Small intestine (tissue), 7 donors: ENCODE measurements around the gene PPP2R5B. TPM values are rescaled to one million over a fixed set of nuclear protein-coding genes. Genes with fewer than 3 reads are reported as not detected.

Experiments used
- DNase-seq, 2 donors: peaks; one replicate each; pipeline versions ENCODE4 v3.0.0 to v3.0.0-alpha.2; 2013
- FAIRE-seq: peaks from 2 replicates; lab custom pipeline; 2012; peaks lifted over from hg19 to GRCh38; lab: Jason Lieb, UNC
- H3K27ac ChIP-seq, 3 donors: one replicate each; pipeline ENCODE4 v1.5.1; 2013; ENCODE audit warnings: low read length in 2 of 3, mild to moderate bottlenecking in 2 of 3, control low read depth in 1 of 3, inconsistent platforms in 1 of 3, low read depth in 1 of 3, moderate library complexity in 1 of 3
- H3K27me3 ChIP-seq, 3 donors: one replicate each; pipeline ENCODE4 v1.6.1; 2013; ENCODE audit warnings: low read length in 3 of 3, inconsistent platforms in 1 of 3; ENCODE audit not compliant: control insufficient read depth in 3 of 3, insufficient read depth in 3 of 3
- H3K36me3 ChIP-seq, 3 donors: one replicate each; pipeline ENCODE4 v1.6.1; 2013; ENCODE audit warnings: low read length in 3 of 3, inconsistent platforms in 1 of 3, low read depth in 1 of 3, mild to moderate bottlenecking in 1 of 3, moderate library complexity in 1 of 3; ENCODE audit not compliant: control insufficient read depth in 3 of 3, insufficient read depth in 2 of 3
- H3K4me1 ChIP-seq, 3 donors: one replicate each; pipeline ENCODE4 v1.6.1; 2013; ENCODE audit warnings: low read length in 2 of 3, inconsistent platforms in 1 of 3, low read depth in 1 of 3, mild to moderate bottlenecking in 1 of 3, moderate library complexity in 1 of 3; ENCODE audit not compliant: control insufficient read depth in 3 of 3, insufficient read depth in 2 of 3
- H3K4me3 ChIP-seq, 3 donors: one replicate each; pipeline ENCODE4 v1.5.1; 2013; ENCODE audit warnings: low read length in 3 of 3, control low read depth in 1 of 3, inconsistent platforms in 1 of 3, low read depth in 1 of 3, mild to moderate bottlenecking in 1 of 3, moderate library complexity in 1 of 3
- H3K9me3 ChIP-seq, 2 donors: one replicate each; pipeline ENCODE4 v1.6.1; 2013; ENCODE audit warnings: low read depth in 1 of 2, low read length in 1 of 2; ENCODE audit not compliant: control insufficient read depth in 2 of 2, insufficient read depth in 1 of 2
- WGBS, 3 donors: extraction: QIAGEN DNeasy Blood & Tissue Kit; methylation state at CpG; one replicate each; pipeline ENCODE4 v1.1.7; 2013; 5-methylcytosine and 5-hydroxymethylcytosine counted together
- polyA plus RNA-seq, 4 donors: library from polyadenylated mRNA; stranded (reverse) in 3 of 4; unstranded in 1 of 4; fragments of 200-250 nt in 3 of 4; fragments of 120-200 nt in 1 of 4; gene quantifications; one replicate each; pipeline versions ENCODE4 v1.2.1 to v1.2.3, GENCODE V29; 2013
- donor health status: healthy with polysubstance abuse.
- donor health status: control.
- donor health status: control.
- donor health status: Bipolar disorder and iron deficiency.
- donor health status: healthy.

Gene PPP2R5B
- polyA plus RNA-seq, 4 donors = 8.2 to 15.9 (median 13.6) TPM

DNA sequence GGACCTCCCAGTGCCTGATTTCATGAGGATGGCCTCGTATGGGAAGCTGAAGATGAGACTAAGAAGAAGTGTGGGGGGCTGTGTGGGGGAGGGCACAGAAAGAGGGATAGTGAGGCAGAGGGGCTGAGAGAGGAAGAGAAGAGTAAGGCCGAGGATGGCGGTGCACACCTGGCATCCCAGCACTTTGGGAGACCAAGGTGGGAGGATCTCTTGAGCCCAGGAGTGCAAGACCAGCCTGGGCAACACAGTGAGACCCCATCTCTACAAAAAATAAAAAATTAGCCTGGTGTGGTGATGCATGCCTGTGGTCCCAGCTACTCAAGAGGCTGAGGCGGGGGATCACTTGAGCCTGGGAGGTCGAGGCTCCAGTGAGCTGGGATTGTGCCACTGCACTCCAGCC lies 32.6 kb upstream of the PPP2R5B start:
- peaks cover 0 to 37% (median 0%) of the 10 kb centered on the region in 3 donors for H3K4me1 ChIP-seq
- peak overlapping the region; percentile 61 to 89 (median 74) for H3K4me3 ChIP-seq
- DNase-seq (no peak), FAIRE-seq (no peak)
- WGBS, 3 donors = 7 to 49% (median 27%) methylated on average over 5 of the region's 5 CpGs
- no peaks in the 10 kb centered on the region for H3K27me3 ChIP-seq
- H3K27ac ChIP-seq = peak overlapping the region; percentile 95 to 100 (median 98)
- H3K36me3 ChIP-seq = peaks cover 0 to 67% (median 9%) of the 10 kb centered on the region in 3 donors
- no peaks in the 10 kb centered on the region for H3K9me3 ChIP-seq

DNA sequence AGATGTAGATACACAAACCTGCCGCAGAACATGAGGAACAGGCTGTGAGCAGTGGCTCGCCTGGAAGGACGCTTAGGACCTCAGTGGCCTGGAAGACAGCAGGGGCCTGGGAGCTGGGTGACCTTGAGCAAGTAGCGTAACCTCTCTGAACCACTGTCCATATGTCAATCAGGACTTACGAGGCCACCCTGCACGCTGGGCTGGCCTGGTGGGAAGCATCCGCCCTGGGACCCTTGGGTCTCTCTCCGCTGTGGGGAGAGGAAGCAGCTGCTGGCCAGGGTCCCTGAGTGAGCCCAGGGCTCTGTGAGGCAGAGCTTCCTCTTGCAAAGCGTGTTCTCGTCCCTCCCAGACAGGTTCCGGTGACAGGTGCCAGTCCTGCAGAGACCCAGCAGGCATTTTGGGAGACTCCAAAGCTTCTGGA lies 32.1 kb upstream of the PPP2R5B start:
- H3K4me3 ChIP-seq = peak overlapping the region; percentile 61 to 89 (median 74)
- H3K4me1 ChIP-seq = peaks cover 0 to 31% (median 0%) of the 10 kb centered on the region in 3 donors
- no peaks in the 10 kb centered on the region for H3K27me3 ChIP-seq
- FAIRE-seq (no peak), DNase-seq (peak in 1 of 2 donors; percentile 51)
- 24 to 55% (median 36%) methylated on average over 11 of the region's 11 CpGs for WGBS, 3 donors
- peaks cover 0 to 73% (median 9%) of the 10 kb centered on the region in 3 donors for H3K36me3 ChIP-seq
- H3K27ac ChIP-seq = peak overlapping the region; percentile 95 to 100 (median 98)
- H3K9me3 ChIP-seq = no peaks in the 10 kb centered on the region

- Histone ChIP-seq H3K27me3 (no peaks in the 10 kb centered on the region), H3K9me3 (no peaks in the 10 kb centered on the region), H3K36me3 (peaks cover 0 to 77% (median 9%) of the 10 kb centered on the region in 3 donors), H3K27ac (peak overlapping the region; percentile 95 to 100 (median 98)), H3K4me1 (peaks cover 0 to 27% (median 0%) of the 10 kb centered on the region in 3 donors), H3K4me3 (peak overlapping the region; percentile 61 to 89 (median 74))
- 17 to 63% (median 37%) methylated on average over 10 of the region's 10 CpGs for WGBS, 3 donors
- DNase-seq (no peak), FAIRE-seq (no peak)
These were observed 31.7 kb upstream of the PPP2R5B start for GRCh38 chr11:64892838-64893193.

GRCh38 chr11:64893194-64894069 lies 31.1 kb upstream of the PPP2R5B start:
- no peak for FAIRE-seq
- H3K4me3 ChIP-seq = peak overlapping the region; percentile 61 to 89 (median 74)
- WGBS, 3 donors = 18 to 59% (median 29%) methylated on average over 17 to 25 of the region's 25 CpGs

GRCh38 chr11:64894070-64894811 lies 30.2 kb upstream of the PPP2R5B start:
- Histone ChIP-seq H3K4me3 (peak overlapping the region in 2 of 3 donors; percentile 49 to 74), H3K9me3 (no peaks in the 10 kb centered on the region), H3K27ac (peak overlapping the region; percentile 91 to 95 (median 92)), H3K4me1 (peaks cover 0 to 17% (median 0%) of the 10 kb centered on the region in 3 donors), H3K36me3 (peaks cover 0 to 90% (median 9%) of the 10 kb centered on the region in 3 donors), H3K27me3 (no peaks in the 10 kb centered on the region)
- 14 to 30% (median 20%) methylated on average over 13 to 14 of the region's 14 CpGs for WGBS, 3 donors
- DNase-seq (peak; percentile 93), FAIRE-seq (no peak)

More at GRCh38 chr11:64893194-64894069, 31.1 kb upstream of the PPP2R5B start:
- Histone ChIP-seq H3K9me3 (no peaks in the 10 kb centered on the region), H3K36me3 (peaks cover 0 to 83% (median 9%) of the 10 kb centered on the region in 3 donors), H3K27me3 (no peaks in the 10 kb centered on the region), H3K27ac (peak overlapping the region; percentile 95 to 100 (median 98)), H3K4me1 (peaks cover 0 to 22% (median 0%) of the 10 kb centered on the region in 3 donors)
- peak; percentile 98 to 99 for DNase-seq

GRCh38 chr11:64894812-64895452 lies 29.6 kb upstream of the PPP2R5B start:
- 74 to 83% (median 74%) methylated on average over 36 to 39 of the region's 39 CpGs for WGBS, 3 donors
- FAIRE-seq (no peak), DNase-seq (no peak)
- peak overlapping the region in 2 of 3 donors; percentile 92 to 95 for H3K27ac ChIP-seq
- H3K27me3 ChIP-seq = no peaks in the 10 kb centered on the region
- no peak overlapping the region for H3K4me3 ChIP-seq
- no peaks in the 10 kb centered on the region for H3K9me3 ChIP-seq
- peaks cover 0 to 13% (median 0%) of the 10 kb centered on the region in 3 donors for H3K4me1 ChIP-seq
- peaks cover 0 to 90% (median 9%) of the 10 kb centered on the region in 3 donors for H3K36me3 ChIP-seq

- FAIRE-seq (no peak), DNase-seq (no peak)
- peaks cover 8 to 90% (median 12%) of the 10 kb centered on the region in 3 donors for H3K36me3 ChIP-seq
- peaks cover 0 to 13% (median 0%) of the 10 kb centered on the region in 3 donors for H3K4me1 ChIP-seq
- 83 to 88% (median 87%) methylated on average over 14 of the region's 14 CpGs for WGBS, 3 donors
- no peak overlapping the region for H3K4me3 ChIP-seq
- H3K9me3 ChIP-seq = no peaks in the 10 kb centered on the region
- H3K27me3 ChIP-seq = no peaks in the 10 kb centered on the region
- no peak overlapping the region for H3K27ac ChIP-seq
These were observed 28.0 kb upstream of the PPP2R5B start for GRCh38 chr11:64896448-64897022.
